A673 (cell line): Measurements from ENCODE around the gene UAP1.

Experiments used
- EZH2 ChIP-seq: fragments of 200-600 bp; sonication (generic); IDR thresholded peaks from 2 replicates; pipeline ENCODE4 v1.6.1; 2017; ENCODE audit warnings: borderline replicate concordance, low read depth, mild to moderate bottlenecking, mixed read lengths, antibody characterized with exemption, low read length; ENCODE audit not compliant: poor library complexity, severe bottlenecking
- TF ChIP-seq, protein P1 (sequence below): fragments of 300-800, 200-600 bp; sonication (generic); conservative IDR thresholded peaks from 2 replicates; pipeline ENCODE4 v1.5.1; 2017; ENCODE audit warnings: low read depth, mild to moderate bottlenecking, antibody characterized with exemption, low read length, moderate library complexity, mixed read lengths

DNA sequence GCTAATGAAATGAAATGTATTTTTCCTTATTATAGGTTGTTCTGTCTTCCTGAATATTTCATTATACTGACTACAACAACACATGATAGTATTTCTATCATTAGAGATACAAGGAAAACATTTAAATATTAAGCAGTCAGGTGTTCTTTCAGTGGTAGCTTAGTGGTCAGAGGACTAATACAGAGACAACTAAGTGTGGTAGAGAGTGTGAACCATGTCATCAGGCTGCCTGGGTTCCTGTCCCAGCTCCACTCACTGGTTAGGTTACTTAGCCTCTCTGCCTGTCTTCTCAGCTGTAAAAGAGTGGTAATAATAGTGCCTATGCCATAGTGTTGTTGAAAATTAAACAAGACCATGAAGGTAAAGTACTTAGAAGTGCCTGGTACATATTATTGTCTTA lies 3.9 kb downstream of the UAP1 start:
- TF ChIP-seq, protein P1, sequence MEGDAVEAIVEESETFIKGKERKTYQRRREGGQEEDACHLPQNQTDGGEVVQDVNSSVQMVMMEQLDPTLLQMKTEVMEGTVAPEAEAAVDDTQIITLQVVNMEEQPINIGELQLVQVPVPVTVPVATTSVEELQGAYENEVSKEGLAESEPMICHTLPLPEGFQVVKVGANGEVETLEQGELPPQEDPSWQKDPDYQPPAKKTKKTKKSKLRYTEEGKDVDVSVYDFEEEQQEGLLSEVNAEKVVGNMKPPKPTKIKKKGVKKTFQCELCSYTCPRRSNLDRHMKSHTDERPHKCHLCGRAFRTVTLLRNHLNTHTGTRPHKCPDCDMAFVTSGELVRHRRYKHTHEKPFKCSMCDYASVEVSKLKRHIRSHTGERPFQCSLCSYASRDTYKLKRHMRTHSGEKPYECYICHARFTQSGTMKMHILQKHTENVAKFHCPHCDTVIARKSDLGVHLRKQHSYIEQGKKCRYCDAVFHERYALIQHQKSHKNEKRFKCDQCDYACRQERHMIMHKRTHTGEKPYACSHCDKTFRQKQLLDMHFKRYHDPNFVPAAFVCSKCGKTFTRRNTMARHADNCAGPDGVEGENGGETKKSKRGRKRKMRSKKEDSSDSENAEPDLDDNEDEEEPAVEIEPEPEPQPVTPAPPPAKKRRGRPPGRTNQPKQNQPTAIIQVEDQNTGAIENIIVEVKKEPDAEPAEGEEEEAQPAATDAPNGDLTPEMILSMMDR = no peak
- no peak for TF ChIP-seq EZH2
